Measurements from ENCODE around the gene SGCB.

DNA sequence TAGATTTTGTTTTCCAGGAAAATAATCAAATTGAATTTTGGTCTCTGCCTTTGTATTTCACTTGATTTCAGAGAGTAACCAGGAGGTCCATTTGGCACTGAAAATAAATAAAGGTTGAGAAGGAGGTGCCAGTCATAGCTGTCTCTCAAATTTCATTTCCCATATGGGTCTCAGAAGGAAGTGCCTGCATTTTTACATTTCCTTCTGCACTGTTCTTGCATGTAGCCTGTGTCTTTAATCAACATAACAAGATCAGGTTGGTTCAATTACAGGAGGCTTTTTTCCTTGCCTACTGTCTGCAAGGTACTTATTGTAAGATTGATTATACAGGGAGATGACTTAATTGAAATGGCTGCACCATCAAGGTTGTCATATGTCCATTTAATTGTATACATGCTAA lies 33.7 kb downstream of the SGCB start:
- TF ChIP-seq, protein P1, sequence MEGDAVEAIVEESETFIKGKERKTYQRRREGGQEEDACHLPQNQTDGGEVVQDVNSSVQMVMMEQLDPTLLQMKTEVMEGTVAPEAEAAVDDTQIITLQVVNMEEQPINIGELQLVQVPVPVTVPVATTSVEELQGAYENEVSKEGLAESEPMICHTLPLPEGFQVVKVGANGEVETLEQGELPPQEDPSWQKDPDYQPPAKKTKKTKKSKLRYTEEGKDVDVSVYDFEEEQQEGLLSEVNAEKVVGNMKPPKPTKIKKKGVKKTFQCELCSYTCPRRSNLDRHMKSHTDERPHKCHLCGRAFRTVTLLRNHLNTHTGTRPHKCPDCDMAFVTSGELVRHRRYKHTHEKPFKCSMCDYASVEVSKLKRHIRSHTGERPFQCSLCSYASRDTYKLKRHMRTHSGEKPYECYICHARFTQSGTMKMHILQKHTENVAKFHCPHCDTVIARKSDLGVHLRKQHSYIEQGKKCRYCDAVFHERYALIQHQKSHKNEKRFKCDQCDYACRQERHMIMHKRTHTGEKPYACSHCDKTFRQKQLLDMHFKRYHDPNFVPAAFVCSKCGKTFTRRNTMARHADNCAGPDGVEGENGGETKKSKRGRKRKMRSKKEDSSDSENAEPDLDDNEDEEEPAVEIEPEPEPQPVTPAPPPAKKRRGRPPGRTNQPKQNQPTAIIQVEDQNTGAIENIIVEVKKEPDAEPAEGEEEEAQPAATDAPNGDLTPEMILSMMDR (IDR thresholded peaks at IDR 0.05), result no peak
- no peak for TF ChIP-seq POLR2A (IDR thresholded peaks at IDR 0.05)
